ENCODE measurements around the gene OR1M1. TPM values are rescaled to one million over a fixed set of nuclear protein-coding genes. Genes with fewer than 3 reads are reported as not detected.

OR1M1 gene
- total and polyA plus RNA-seq, 10 of the 15 experiments (the other 5 are each of a cell fraction or from before 2014, with no cell fraction given), result not detected

GRCh38 chr19:9046694-9047093, 40.2 kb upstream of the OR1M1 start:
- H3K36me3 ChIP-seq (ENCODE audit: control insufficient read depth in 2 of 2, insufficient read depth in 2 of 2, low read length in 1 of 2), result no peaks in the 10 kb centered on the region
- FAIRE-seq (no peak), DNase-seq (ENCODE audit: low read depth, low spot score) (no peak), ATAC-seq (no peak)
- H4K20me1 ChIP-seq (ENCODE audit: control insufficient read depth, insufficient read depth), result no peaks in the 10 kb centered on the region
- ChIA-PET CTCF (no interaction called here), SMC1A (ENCODE audit: uncharacterized antibody, unreplicated experiment) (no interaction called here), RAD21 (ENCODE audit: unreplicated experiment) (no interaction called here), POLR2A (no interaction called here)
- TF ChIP-seq CREB1 (IDR thresholded peaks at IDR 0.05; ENCODE audit: low read depth) (no peak), GATAD2B (conservative IDR thresholded peaks at IDR 0.05; ENCODE audit: low read depth) (no peak), BRCA1 (IDR thresholded peaks at IDR 0.05; ENCODE audit: low read depth, low read length) (no peak), TAF1 (IDR thresholded peaks at IDR 0.05; ENCODE audit: borderline replicate concordance, low read depth, low read length) (no peak), SUZ12 (IDR thresholded peaks at IDR 0.05; ENCODE audit: unreplicated experiment) (no peak), HDAC2 (IDR thresholded peaks at IDR 0.05) (no peak), BHLHE40 (IDR thresholded peaks at IDR 0.05; ENCODE audit: borderline replicate concordance in 1 of 2, low read depth in 2 of 2, low read length in 1 of 2) (no peak)
- intact Hi-C loops (cut with micrococcal nuclease; ENCODE audit: unreplicated experiment) (no loop called here), in situ Hi-C loops (cut with MboI) (no loop called here)
- no peak overlapping the region for H2AFZ ChIP-seq (ENCODE audit: control insufficient read depth, low read depth, low read length)
- no peak overlapping the region for H3K4me2 ChIP-seq (ENCODE audit: control insufficient read depth, insufficient read depth)
- no peaks in the 10 kb centered on the region for H3K27me3 ChIP-seq (replicated peaks in 1 of 2; ENCODE audit: control insufficient read depth in 2 of 2, insufficient read depth in 2 of 2, low read length in 1 of 2)
- H3K27ac ChIP-seq (ENCODE audit: control insufficient read depth, insufficient read depth), result no peak overlapping the region
- H3K9me3 ChIP-seq (replicated peaks; ENCODE audit: control insufficient read depth, insufficient read depth, low read length), result no peaks in the 10 kb centered on the region; the same call in 2 of the 3 replicates
- H3K4me1 ChIP-seq (ENCODE audit: control insufficient read depth, insufficient read depth, low read length), result no peaks in the 10 kb centered on the region
- no peak overlapping the region for H3K9ac ChIP-seq (ENCODE audit: control insufficient read depth, insufficient read depth, low read length)
- whole genome bisulfite sequencing (ENCODE audit: insufficient coverage, insufficient replicate concordance, low lambda C conversion rate, missing lambda C conversion rate), result 2% methylated on average over 4 of the region's 4 CpGs
- H3K4me3 ChIP-seq, result no peak overlapping the region
- H3K79me2 ChIP-seq (ENCODE audit: control insufficient read depth, insufficient read depth, low read length), result no peaks in the 10 kb centered on the region
- no TSS peak for BruUV-seq (replicated peaks)

- WGBS (ENCODE audit: insufficient coverage, insufficient replicate concordance, low lambda C conversion rate, missing lambda C conversion rate), result 33% methylated on average over 4 of the region's 4 CpGs
- no peak overlapping the region for H2AFZ ChIP-seq (ENCODE audit: control insufficient read depth, low read depth, low read length)
- H3K79me2 ChIP-seq (ENCODE audit: control insufficient read depth, insufficient read depth, low read length), result no peaks in the 10 kb centered on the region
- no peaks in the 10 kb centered on the region for H3K27me3 ChIP-seq (replicated peaks in 1 of 2; ENCODE audit: control insufficient read depth in 2 of 2, insufficient read depth in 2 of 2, low read length in 1 of 2)
- H3K4me3 ChIP-seq, result no peak overlapping the region
- CTCF ChIA-PET, result interaction anchor here (0.9 kb wide), 1 partner anchor 32 kb away, joined by 3 read pairs; no protein-coding TSS in a partner anchor
- RAD21 ChIA-PET (ENCODE audit: unreplicated experiment), result no interaction called here
- no peaks in the 10 kb centered on the region for H3K36me3 ChIP-seq (ENCODE audit: control insufficient read depth in 2 of 2, insufficient read depth in 2 of 2, low read length in 1 of 2)
- H3K9me3 ChIP-seq (replicated peaks; ENCODE audit: control insufficient read depth, insufficient read depth, low read length), result no peaks in the 10 kb centered on the region; the same call in 2 of the 3 replicates
- ATAC-seq, result no peak
- SMC1A ChIA-PET (ENCODE audit: uncharacterized antibody, unreplicated experiment), result no interaction called here
- no peak overlapping the region for H3K9ac ChIP-seq (ENCODE audit: control insufficient read depth, insufficient read depth, low read length)
- in situ Hi-C loops (cut with MboI), result no loop called here
- H3K4me1 ChIP-seq (ENCODE audit: control insufficient read depth, insufficient read depth, low read length), result no peaks in the 10 kb centered on the region
- POLR2A ChIA-PET, result no interaction called here
- H3K27ac ChIP-seq (ENCODE audit: control insufficient read depth, insufficient read depth), result no peak overlapping the region
- DNase-seq (ENCODE audit: low read depth, low spot score), result no peak
- no peaks in the 10 kb centered on the region for H4K20me1 ChIP-seq (ENCODE audit: control insufficient read depth, insufficient read depth)
- intact Hi-C loops (cut with micrococcal nuclease; ENCODE audit: unreplicated experiment), result no loop called here
- BruUV-seq (replicated peaks), result no TSS peak
- no peak for FAIRE-seq
- H3K4me2 ChIP-seq (ENCODE audit: control insufficient read depth, insufficient read depth), result no peak overlapping the region
- no peak for TF ChIP-seq ESRRA (IDR thresholded peaks at IDR 0.05; ENCODE audit: low read length)
- no peak for TF ChIP-seq NKRF (conservative IDR thresholded peaks at IDR 0.05)
- TF ChIP-seq MLLT1 (IDR thresholded peaks at IDR 0.05), result no peak
- no peak for TF ChIP-seq EP300 (IDR thresholded peaks at IDR 0.05; ENCODE audit: borderline replicate concordance in 1 of 2, control insufficient read depth in 1 of 2, low read depth in 2 of 2, low read length in 2 of 2)
- TF ChIP-seq FOXM1 (IDR thresholded peaks at IDR 0.05; ENCODE audit: low read depth, low read length), result no peak
- no peak for TF ChIP-seq IKZF1 (conservative IDR thresholded peaks at IDR 0.05)
- no peak for TF ChIP-seq MYC (IDR thresholded peaks at IDR 0.05; ENCODE audit: insufficient read depth, insufficient read length, insufficient replicate concordance, low read length, severe bottlenecking)
- no peak for TF ChIP-seq HDGF (IDR thresholded peaks at IDR 0.05)
Measured at GRCh38 chr19:9052894-9053293, 34.0 kb upstream of the OR1M1 start.

All from GM12878 (cell line).